Naive B cell (primary cell): ENCODE results near the gene AKR1A1. TPM values are rescaled to one million over a fixed set of nuclear protein-coding genes. Genes with fewer than 3 reads are reported as not detected.
A peak's percentile ranks its signal among the peaks of the same experiment; 100 is the strongest.
"Not testable (repeated sequence)": the region's sequence is repeated elsewhere in the genome, so short reads cannot be mapped to it uniquely, and the experiment has no call there.

Source experiments
- ATAC-seq, 2 donors: fragments of 150-1000 bp; cut with Tn5 transposase; 2 replicates each; pipeline ENCODE4 v1.10.0; 2021; ENCODE audit warnings: low read depth in 2 of 2, mild to moderate bottlenecking in 2 of 2, moderate library complexity in 2 of 2
- DNase-seq: peaks from one replicate; pipeline ENCODE4 v3.0.0; 2022
- H3K27ac Mint-ChIP-seq, 6 donors: one replicate each; pipeline ENCODE4 v1.8.0; 2020 to 2022; ENCODE audit warnings: mild to moderate bottlenecking in 6 of 6, mixed read lengths in 6 of 6, moderate library complexity in 5 of 6, inconsistent platforms in 2 of 6
- H3K27me3 Mint-ChIP-seq, 3 donors: one replicate each; pipeline ENCODE4 v1.8.0; 2021 to 2022; ENCODE audit warnings: mixed read lengths in 3 of 3, mild to moderate bottlenecking in 1 of 3
- H3K36me3 Mint-ChIP-seq, 2 donors: one replicate each; pipeline ENCODE4 v1.8.0; 2020 to 2022; ENCODE audit warnings: mixed read lengths in 2 of 2, inconsistent platforms in 1 of 2, mild to moderate bottlenecking in 1 of 2
- H3K4me1 Mint-ChIP-seq, 3 donors: one replicate each; pipeline ENCODE4 v1.8.0; 2020 to 2022; ENCODE audit warnings: mixed read lengths in 3 of 3, inconsistent platforms in 1 of 3, mild to moderate bottlenecking in 1 of 3, moderate library complexity in 1 of 3
- H3K4me3 Mint-ChIP-seq, 8 donors: one replicate each; pipeline ENCODE4 v1.8.0; 2020 to 2022; ENCODE audit warnings: mild to moderate bottlenecking in 8 of 8, mixed read lengths in 8 of 8, moderate library complexity in 8 of 8, inconsistent platforms in 2 of 8
- H3K9me3 Mint-ChIP-seq, 7 donors: one replicate each; pipeline ENCODE4 v1.8.0; 2020 to 2022; ENCODE audit warnings: mixed read lengths in 7 of 7, mild to moderate bottlenecking in 5 of 7, inconsistent platforms in 2 of 7, moderate library complexity in 1 of 7
- polyA plus RNA-seq, 6 donors: library from polyadenylated mRNA; unstranded; fragments of 300-500 nt; fragmentation: Illumina TruSeq; gene quantifications; one replicate each; pipeline ENCODE4 v1.2.3, GENCODE V29; 2021; ENCODE audit warnings: low read depth in 6 of 6

AKR1A1 gene
- polyA plus RNA-seq = 100 to 1,000 TPM; 123 to 249 (median 130) TPM

GRCh38 chr1:45550401-45551351 lies at the start of gene AKR1A1:
Gene AKR1A1 (plus strand): TSS chr1:45550826. CDS start chr1:45561795, 10,969 bp downstream.
- H3K4me3 Mint-ChIP-seq = peak within 1 kb of the TSS; percentile 93 to 99 (median 98)
- H3K9me3 Mint-ChIP-seq = no peaks in the 10 kb centered on the region
- H3K36me3 Mint-ChIP-seq = peaks cover 0 to 8% of the 10 kb centered on the region in 2 donors
- H3K27ac Mint-ChIP-seq = peak within 1 kb of the TSS; percentile 98 to 99 (median 98)
- no peaks in the 10 kb centered on the region for H3K27me3 Mint-ChIP-seq
- ATAC-seq (peak; percentile 91 to 92), DNase-seq (peak; percentile 92)
- peaks cover 24 to 49% (median 39%) of the 10 kb centered on the region in 3 donors for H3K4me1 Mint-ChIP-seq

- H3K27me3 Mint-ChIP-seq = no peaks in the 10 kb centered on the region
- peak overlapping the region in 5 of 8 donors; percentile 1 to 97 (median 89) for H3K4me3 Mint-ChIP-seq
- peaks cover 23 to 39% (median 31%) of the 10 kb centered on the region in 3 donors for H3K4me1 Mint-ChIP-seq
- peaks cover 0 to 1% of the 10 kb centered on the region in 2 donors for H3K36me3 Mint-ChIP-seq
- no peak for DNase-seq
- ATAC-seq = no peak
- no peaks in the 10 kb centered on the region for H3K9me3 Mint-ChIP-seq
- peak overlapping the region in 1 of 6 donors; percentile 50 for H3K27ac Mint-ChIP-seq
Observed at GRCh38 chr1:45501505-45501859, 49.1 kb upstream of the AKR1A1 start.

- DNase-seq (no peak), ATAC-seq (no peak)
- Mint-ChIP-seq H3K27ac (no peak overlapping the region), H3K27me3 (no peaks in the 10 kb centered on the region), H3K4me3 (peak overlapping the region in 1 of 8 donors; percentile 12), H3K9me3 (no peaks in the 10 kb centered on the region), H3K4me1 (peaks cover 27 to 33% (median 28%) of the 10 kb centered on the region in 3 donors), H3K36me3 (no peaks in the 10 kb centered on the region)
Observed at GRCh38 chr1:45503462-45504360, 46.9 kb upstream of the AKR1A1 start.

- Mint-ChIP-seq H3K4me3 (no peak overlapping the region), H3K4me1 (peaks cover 0 to 5% (median 2%) of the 10 kb centered on the region in 3 donors), H3K9me3 (no peaks in the 10 kb centered on the region), H3K27ac (peak overlapping the region in 1 of 6 donors; percentile 1), H3K36me3 (peaks cover 6 to 11% of the 10 kb centered on the region in 2 donors), H3K27me3 (no peaks in the 10 kb centered on the region)
- DNase-seq = no peak
- ATAC-seq = no peak
Observed at GRCh38 chr1:45507195-45507594, 43.4 kb upstream of the AKR1A1 start.

- H3K27me3 Mint-ChIP-seq = no peaks in the 10 kb centered on the region
- H3K27ac Mint-ChIP-seq = peak overlapping the region in 4 of 6 donors; percentile 1 to 72 (median 22)
- H3K36me3 Mint-ChIP-seq = peaks cover 6 to 11% of the 10 kb centered on the region in 2 donors
- H3K4me1 Mint-ChIP-seq = peaks cover 0 to 5% (median 0%) of the 10 kb centered on the region in 3 donors
- no peaks in the 10 kb centered on the region for H3K9me3 Mint-ChIP-seq
- ATAC-seq = no peak
- DNase-seq = no peak
- no peak overlapping the region for H3K4me3 Mint-ChIP-seq
Observed at GRCh38 chr1:45507893-45508292, 42.7 kb upstream of the AKR1A1 start.

- ATAC-seq (no peak), DNase-seq (no peak)
- Mint-ChIP-seq H3K27me3 (no peaks in the 10 kb centered on the region), H3K9me3 (no peaks in the 10 kb centered on the region), H3K4me1 (peaks cover 0 to 5% (median 0%) of the 10 kb centered on the region in 3 donors), H3K4me3 (no peak overlapping the region), H3K36me3 (peaks cover 6 to 11% of the 10 kb centered on the region in 2 donors), H3K27ac (peak overlapping the region in 3 of 6 donors; percentile 1 to 41 (median 24))
Observed at GRCh38 chr1:45508295-45509151, 42.1 kb upstream of the AKR1A1 start.

- peak overlapping the region in 4 of 6 donors; percentile 7 to 83 (median 32) for H3K27ac Mint-ChIP-seq
- peaks cover 0 to 5% (median 2%) of the 10 kb centered on the region in 3 donors for H3K4me1 Mint-ChIP-seq
- peaks cover 6 to 22% of the 10 kb centered on the region in 2 donors for H3K36me3 Mint-ChIP-seq
Observed at GRCh38 chr1:45510036-45510971, 40.3 kb upstream of the AKR1A1 start.

GRCh38 chr1:45510972-45511527 lies 39.6 kb upstream of the AKR1A1 start:
- H3K9me3 Mint-ChIP-seq = no peaks in the 10 kb centered on the region
- ATAC-seq = no peak
- no peak overlapping the region for H3K4me3 Mint-ChIP-seq
- H3K4me1 Mint-ChIP-seq = peaks cover 0 to 5% (median 5%) of the 10 kb centered on the region in 3 donors
- peaks cover 13 to 22% of the 10 kb centered on the region in 2 donors for H3K36me3 Mint-ChIP-seq
- no peak for DNase-seq
- peak overlapping the region in 4 of 6 donors; percentile 0 to 59 (median 10) for H3K27ac Mint-ChIP-seq
- H3K27me3 Mint-ChIP-seq = no peaks in the 10 kb centered on the region

More at GRCh38 chr1:45510036-45510971, 40.3 kb upstream of the AKR1A1 start:
- no peak overlapping the region for H3K4me3 Mint-ChIP-seq
- H3K9me3 Mint-ChIP-seq = no peaks in the 10 kb centered on the region
- DNase-seq (no peak), ATAC-seq (no peak)
- H3K27me3 Mint-ChIP-seq = no peaks in the 10 kb centered on the region

- Mint-ChIP-seq H3K9me3 (no peaks in the 10 kb centered on the region), H3K27me3 (no peaks in the 10 kb centered on the region), H3K36me3 (peaks cover 13 to 22% of the 10 kb centered on the region in 2 donors), H3K4me3 (peak overlapping the region in 1 of 8 donors; percentile 15), H3K27ac (peak overlapping the region in 3 of 6 donors; percentile 49 to 89 (median 63)), H3K4me1 (peaks cover 0 to 10% (median 7%) of the 10 kb centered on the region in 3 donors)
- peak; percentile 64 to 74 for ATAC-seq
- peak; percentile 54 for DNase-seq
Observed at GRCh38 chr1:45512641-45513054, 38.0 kb upstream of the AKR1A1 start.

- H3K4me3 Mint-ChIP-seq, H3K9me3 Mint-ChIP-seq, H3K27me3 Mint-ChIP-seq, DNase-seq, ATAC-seq: not testable (repeated sequence)
- Mint-ChIP-seq H3K4me1 (peaks cover 4 to 13% (median 7%) of the 10 kb centered on the region in 3 donors), H3K36me3 (peaks cover 13 to 22% of the 10 kb centered on the region in 2 donors), H3K27ac (peak overlapping the region in 4 of 6 donors; percentile 24 to 79 (median 52))
Observed at GRCh38 chr1:45513532-45514260, 36.9 kb upstream of the AKR1A1 start.

- no peak for DNase-seq
- H3K4me1 Mint-ChIP-seq = peaks cover 15 to 33% (median 17%) of the 10 kb centered on the region in 3 donors
- no peak for ATAC-seq
- H3K9me3 Mint-ChIP-seq = no peaks in the 10 kb centered on the region
- peaks cover 8 to 18% of the 10 kb centered on the region in 2 donors for H3K36me3 Mint-ChIP-seq
- no peaks in the 10 kb centered on the region for H3K27me3 Mint-ChIP-seq
- peak overlapping the region in 2 of 8 donors; percentile 25 to 73 for H3K4me3 Mint-ChIP-seq
- H3K27ac Mint-ChIP-seq = peak overlapping the region in 3 of 6 donors; percentile 32 to 73 (median 68)
Observed at GRCh38 chr1:45516036-45516435, 34.6 kb upstream of the AKR1A1 start.
